ENCODE results near the gene LPCAT1. TPM values are rescaled to one million over a fixed set of nuclear protein-coding genes. Genes with fewer than 3 reads are reported as not detected.

The LPCAT1 gene
- total and polyA plus RNA-seq, 2 experiments from 2014 or later: 78.0 to 255 TPM

DNA sequence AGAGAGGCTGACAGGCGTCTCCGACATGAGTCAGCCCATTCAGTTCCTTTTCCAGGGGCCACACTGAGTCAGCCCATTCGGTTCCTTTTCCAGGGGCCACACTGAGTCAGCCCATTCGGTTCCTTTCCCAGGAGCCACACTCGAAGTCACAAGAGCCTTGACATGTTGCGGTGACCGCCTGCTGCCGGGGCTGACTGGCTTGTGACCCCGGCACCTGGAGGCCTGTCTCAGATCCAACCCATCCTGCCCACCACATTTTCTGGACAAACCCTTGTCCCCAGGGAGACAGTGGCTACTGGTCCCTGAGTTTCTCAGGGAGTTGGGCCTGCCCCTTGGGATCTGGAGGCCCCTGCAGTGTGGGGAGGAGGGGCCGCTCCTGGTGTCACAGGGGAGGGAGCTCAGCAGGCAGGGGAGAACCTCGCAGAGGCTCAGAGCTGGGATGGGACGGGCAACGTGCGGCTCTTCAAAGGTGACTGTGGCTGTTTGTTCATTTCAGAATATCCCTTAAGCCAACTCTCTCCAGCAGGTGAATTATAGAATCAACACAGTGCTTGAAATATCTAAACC lies 40.5 kb upstream of the LPCAT1 start:
- TF ChIP-seq EZH2phosphoT487 (IDR thresholded peaks at IDR 0.05; ENCODE audit: unreplicated experiment) (no peak), POLR2AphosphoS5 (IDR thresholded peaks at IDR 0.05; ENCODE audit: low read depth) (no peak)
- Mint-ChIP-seq H3K36me3 (ENCODE audit: low read depth) (no peaks in the 10 kb centered on the region; the same call in 1 of the 3 replicates), H3K9me3 (peaks cover 10% of the 10 kb centered on the region; the same call in 2 of the 3 replicates), H3K4me3 (no peak overlapping the region), H3K4me1 (no peaks in the 10 kb centered on the region; the same call in 2 of the 3 replicates), H3K27me3 (ENCODE audit: insufficient read depth, low read depth, poor library complexity) (peaks cover 8% of the 10 kb centered on the region), H3K27ac (no peak overlapping the region)
- peak; percentile 71 for ATAC-seq
- Histone ChIP-seq H3K4me2 (no peak overlapping the region), H4K20me1 (replicated peaks; ENCODE audit: insufficient read depth) (no peaks in the 10 kb centered on the region), H3K36me3 (ENCODE audit: insufficient read depth) (no peaks in the 10 kb centered on the region), H3K79me2 (replicated peaks; ENCODE audit: insufficient read depth) (no peaks in the 10 kb centered on the region), H3K4me3 (no peak overlapping the region), H3K9me2 (ENCODE audit: insufficient read depth) (no peaks in the 10 kb centered on the region), H3K27ac (ENCODE audit: low read depth) (no peak overlapping the region), H3K4me1 (ENCODE audit: insufficient read depth) (no peaks in the 10 kb centered on the region), H3F3A (replicated peaks; ENCODE audit: low read depth) (no peaks in the 10 kb centered on the region), H3K27me3 (ENCODE audit: insufficient read depth) (no peaks in the 10 kb centered on the region), H2AFZ (no peak overlapping the region)
- no peak for DNase-seq (ENCODE audit: low spot score)

DNA sequence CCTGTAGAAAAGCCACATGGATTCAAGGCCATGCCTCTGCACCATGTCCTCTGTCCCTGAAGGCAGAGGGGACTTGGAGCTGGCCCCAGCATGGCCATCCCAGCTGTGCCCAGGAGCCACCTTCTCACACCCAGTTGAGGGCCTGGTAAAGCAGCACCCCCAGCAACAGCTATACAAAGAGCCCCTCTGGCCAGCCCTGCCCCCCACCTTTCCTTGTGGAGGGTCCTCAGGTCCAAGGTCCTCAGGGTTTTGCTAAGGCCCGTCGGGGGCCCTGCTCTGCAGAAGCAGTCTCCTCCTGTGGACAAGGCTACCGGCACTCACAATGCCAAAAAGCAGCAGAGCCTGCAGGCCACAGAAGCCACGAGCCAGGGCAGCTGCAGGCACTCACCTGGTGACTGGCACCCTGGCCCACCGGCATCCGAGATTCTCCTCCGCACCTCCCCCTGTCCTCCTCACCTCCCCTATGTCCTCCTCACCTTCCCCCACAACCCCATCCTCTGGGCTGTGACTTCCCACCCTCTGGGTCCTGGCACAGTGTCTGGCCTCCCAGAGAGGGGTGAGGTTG lies 39.9 kb upstream of the LPCAT1 start:
- ATAC-seq: no peak; the same call in 2 of the 3 replicates
- Histone ChIP-seq H3K79me2 (replicated peaks; ENCODE audit: insufficient read depth) (no peaks in the 10 kb centered on the region), H3K4me1 (ENCODE audit: insufficient read depth) (no peaks in the 10 kb centered on the region), H3K27ac (ENCODE audit: low read depth) (no peak overlapping the region), H3K9me2 (ENCODE audit: insufficient read depth) (no peaks in the 10 kb centered on the region), H3K4me2 (no peak overlapping the region), H3K4me3 (no peak overlapping the region), H3K36me3 (ENCODE audit: insufficient read depth) (no peaks in the 10 kb centered on the region), H3F3A (replicated peaks; ENCODE audit: low read depth) (no peaks in the 10 kb centered on the region), H4K20me1 (replicated peaks; ENCODE audit: insufficient read depth) (no peaks in the 10 kb centered on the region), H2AFZ (no peak overlapping the region), H3K27me3 (ENCODE audit: insufficient read depth) (no peaks in the 10 kb centered on the region)
- Mint-ChIP-seq H3K36me3 (ENCODE audit: low read depth) (no peaks in the 10 kb centered on the region; the same call in 1 of the 3 replicates), H3K4me1 (no peaks in the 10 kb centered on the region; the same call in 2 of the 3 replicates), H3K9me3 (peaks cover 10% of the 10 kb centered on the region; the same call in 2 of the 3 replicates), H3K4me3 (no peak overlapping the region), H3K27me3 (ENCODE audit: insufficient read depth, low read depth, poor library complexity) (peaks cover 8% of the 10 kb centered on the region), H3K27ac (no peak overlapping the region)
- DNase-seq (ENCODE audit: low spot score): no peak
- TF ChIP-seq ZNF114 (CRISPR knock-in tag; IDR thresholded peaks at IDR 0.05): no peak
- no peak for TF ChIP-seq ETS1 (IDR thresholded peaks at IDR 0.05)
- TF ChIP-seq ZNF331 (CRISPR knock-in tag; IDR thresholded peaks at IDR 0.05; ENCODE audit: low read depth): no peak
- TF ChIP-seq NANOG (IDR thresholded peaks at IDR 0.05; ENCODE audit: borderline replicate concordance): no peak
- TF ChIP-seq EZH2 (IDR thresholded peaks at IDR 0.05; ENCODE audit: low read depth, unreplicated experiment): no peak
- TF ChIP-seq ZNF462 (CRISPR knock-in tag; IDR thresholded peaks at IDR 0.05): no peak
- no peak for TF ChIP-seq JUNB (IDR thresholded peaks at IDR 0.05; ENCODE audit: unreplicated experiment)
- TF ChIP-seq CREB1 (CRISPR knock-in tag; IDR thresholded peaks at IDR 0.05; ENCODE audit: low read depth): no peak
- no peak for TF ChIP-seq EZH2phosphoT487 (IDR thresholded peaks at IDR 0.05; ENCODE audit: unreplicated experiment)
- no peak for TF ChIP-seq POLR2AphosphoS5 (IDR thresholded peaks at IDR 0.05; ENCODE audit: low read depth)
- TF ChIP-seq CTCF (conservative IDR thresholded peaks at IDR 0.05; ENCODE audit: low read depth in 2 of 2): no peak
- TF ChIP-seq STAT1 (IDR thresholded peaks at IDR 0.05; ENCODE audit: unreplicated experiment): no peak

All from GM23338 (cell line).